Liver (tissue), 9 donors: ENCODE data around the gene RPAP2. TPM values are rescaled to one million over a fixed set of nuclear protein-coding genes. Genes with fewer than 3 reads are reported as not detected.

Source experiments
- DNase-seq: peaks from one replicate; pipeline ENCODE4 v3.0.0-alpha.2; 2017; ENCODE audit warnings: low spot score
- H3K27ac ChIP-seq, 2 donors: one replicate each; pipeline ENCODE4 v1.7.0; 2013; ENCODE audit warnings: inconsistent platforms in 2 of 2, low read length in 2 of 2, control low read depth in 1 of 2, low read depth in 1 of 2, mild to moderate bottlenecking in 1 of 2
- H3K27me3 ChIP-seq, 4 donors: one replicate each; pipeline versions ENCODE4 v1.6.1 to v1.7.0; 2013; ENCODE audit warnings: low read length in 3 of 4, inconsistent platforms in 1 of 4, mild to moderate bottlenecking in 1 of 4, moderate library complexity in 1 of 4; ENCODE audit not compliant: control insufficient read depth in 4 of 4, insufficient read depth in 4 of 4
- H3K36me3 ChIP-seq, 4 donors: one replicate each; pipeline versions ENCODE4 v1.6.1 to v1.7.0; 2013; ENCODE audit warnings: low read length in 3 of 4, mild to moderate bottlenecking in 3 of 4, low read depth in 1 of 4, moderate library complexity in 1 of 4; ENCODE audit not compliant: control insufficient read depth in 4 of 4, insufficient read depth in 3 of 4
- H3K4me1 ChIP-seq, 4 donors: one replicate each; pipeline versions ENCODE4 v1.6.1 to v1.7.0; 2013; ENCODE audit warnings: low read length in 3 of 4, mild to moderate bottlenecking in 3 of 4, moderate library complexity in 1 of 4; ENCODE audit not compliant: control insufficient read depth in 4 of 4, insufficient read depth in 4 of 4
- H3K4me3 ChIP-seq, 3 donors: one replicate each; pipeline versions ENCODE4 v1.6.1 to v1.7.0; 2013; ENCODE audit warnings: low read length in 3 of 3, control low read depth in 1 of 3, low read depth in 1 of 3, mild to moderate bottlenecking in 1 of 3
- H3K9ac ChIP-seq, 2 donors: one replicate each; pipeline ENCODE4 v1.7.0; 2013; ENCODE audit warnings: low read length in 2 of 2, mild to moderate bottlenecking in 2 of 2, moderate library complexity in 2 of 2, control low read depth in 1 of 2, low read depth in 1 of 2
- H3K9me3 ChIP-seq, 4 donors: one replicate each; pipeline versions ENCODE4 v1.6.1 to v1.7.0; 2013; ENCODE audit warnings: low read length in 3 of 4; ENCODE audit not compliant: control insufficient read depth in 4 of 4
- EGR1 ChIP-seq, 2 donors: IDR thresholded peaks; 2 replicates each; pipeline ENCODE4 v1.6.1; 2016 to 2018; ENCODE audit warnings: antibody characterized with exemption in 2 of 2, low read depth in 2 of 2
- FOXA2 ChIP-seq: IDR thresholded peaks from 2 replicates; pipeline ENCODE4 v1.6.1; 2016; ENCODE audit warnings: antibody characterized with exemption
- GABPA ChIP-seq, 2 donors: IDR thresholded peaks in 1 of 2; conservative IDR thresholded peaks in 1 of 2; 2 replicates each; pipeline ENCODE4 v1.6.1; 2016; ENCODE audit warnings: antibody characterized with exemption in 2 of 2, mild to moderate bottlenecking in 1 of 2, moderate library complexity in 1 of 2
- HNF4A ChIP-seq, 2 donors: conservative IDR thresholded peaks; 2 replicates each; pipeline ENCODE4 v1.6.1; 2016; ENCODE audit warnings: antibody characterized with exemption in 2 of 2, mild to moderate bottlenecking in 2 of 2
- HNF4G ChIP-seq: IDR thresholded peaks from 2 replicates; pipeline ENCODE4 v1.6.1; 2016; ENCODE audit warnings: antibody characterized with exemption
- JUND ChIP-seq, 2 donors: IDR thresholded peaks; 2 replicates each; pipeline ENCODE4 v1.6.1; 2016; ENCODE audit warnings: antibody characterized with exemption in 2 of 2
- NR2F2 ChIP-seq: IDR thresholded peaks from 2 replicates; pipeline ENCODE4 v1.6.1; 2016; ENCODE audit warnings: antibody characterized with exemption
- RAD21 ChIP-seq, 2 donors: IDR thresholded peaks; 2 replicates each; pipeline ENCODE4 v1.6.1; 2016; ENCODE audit warnings: antibody characterized with exemption in 2 of 2, mild to moderate bottlenecking in 2 of 2
- RXRA ChIP-seq, 2 donors: IDR thresholded peaks; 2 replicates each; pipeline ENCODE4 v1.6.1; 2017 to 2018; ENCODE audit warnings: antibody characterized with exemption in 2 of 2, mild to moderate bottlenecking in 1 of 2
- TAF1 ChIP-seq: conservative IDR thresholded peaks from 2 replicates; pipeline ENCODE4 v1.6.1; 2016; ENCODE audit warnings: antibody characterized with exemption, mild to moderate bottlenecking
- WGBS: extraction: QIAGEN DNeasy Blood & Tissue Kit; methylation state at CpG from one replicate; pipeline ENCODE4 v1.1.7; 2013; 5-methylcytosine and 5-hydroxymethylcytosine counted together
- polyA plus RNA-seq, 2 donors: library from polyadenylated mRNA; stranded (reverse) in 1 of 2; unstranded in 1 of 2; fragments of 200-250 nt in 1 of 2; fragments of >200 nt in 1 of 2; fragmentation: Nextera tagmentation in 1 of 2; extraction: Ambion mirVana in 1 of 2; gene quantifications; one replicate each; pipeline versions ENCODE4 v1.2.1 to v1.2.3, GENCODE V29; 2013 to 2015
- total RNA-seq, 2 donors: library from RNA; depleted of rRNA; stranded (reverse); fragments of >200 nt; gene quantifications; one replicate each; pipeline ENCODE4 v1.2.3, GENCODE V29; 2014
- TF ChIP-seq, protein P1 (sequence below): IDR thresholded peaks from 2 replicates; pipeline ENCODE4 v1.6.1; 2016; ENCODE audit warnings: antibody characterized with exemption
- TF ChIP-seq, protein P2 (sequence below): IDR thresholded peaks from 2 replicates; pipeline ENCODE4 v1.6.1; 2016; ENCODE audit warnings: antibody characterized with exemption, mild to moderate bottlenecking
- TF ChIP-seq, protein P3 (sequence below): IDR thresholded peaks from 2 replicates; pipeline ENCODE4 v1.6.1; 2016; ENCODE audit warnings: antibody characterized with exemption
- TF ChIP-seq, protein P4 (sequence below): fragments of 150-350 bp; IDR thresholded peaks from 2 replicates; pipeline ENCODE4 v1.5.1; 2017; ENCODE audit warnings: improper control_type of control experiment, low read depth, low read length; ENCODE audit not compliant: missing input control
- donor health status: healthy.
- donor health status: healthy.
- donor health status: healthy.
- donor health status: healthy.
- donor health status: healthy.

RPAP2 gene
- total and polyA plus RNA-seq, 4 donors: 2.7 to 8.6 (median 4.4) TPM

DNA sequence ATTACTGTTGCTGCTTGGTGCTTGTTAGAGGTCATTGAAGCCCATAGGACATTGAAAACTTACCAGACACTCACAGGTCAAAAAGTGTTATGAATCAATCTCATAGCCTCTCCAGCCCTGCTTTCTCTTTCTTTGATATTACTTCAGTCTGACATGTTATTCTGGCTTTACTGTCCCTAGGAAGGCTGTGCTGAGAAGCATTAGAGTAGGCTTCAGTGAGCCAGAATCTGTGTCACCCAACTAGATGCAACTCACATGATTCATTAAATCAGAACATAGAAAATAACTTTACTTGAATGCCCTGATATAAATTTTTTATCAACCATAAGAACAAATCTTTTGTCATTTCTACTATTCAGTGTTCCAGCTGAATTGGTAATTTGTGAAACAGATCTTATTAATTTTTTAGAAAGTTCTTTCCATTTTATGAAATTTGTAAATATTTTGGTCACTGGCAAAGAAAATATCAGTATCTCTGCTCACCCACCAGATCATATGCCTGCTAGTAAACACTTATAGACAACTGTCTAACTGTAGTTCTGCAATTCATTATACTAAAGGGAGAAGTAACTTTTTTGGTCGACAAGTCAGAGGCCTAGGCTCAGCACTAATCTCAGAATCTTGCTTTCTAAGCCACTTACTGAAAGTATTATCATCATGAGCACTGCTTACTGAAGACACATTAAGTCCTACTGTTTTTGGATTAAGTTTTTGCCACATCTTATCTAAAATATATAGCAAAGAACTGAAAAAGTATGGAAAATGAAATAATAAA, 48.2 kb downstream of the RPAP2 start:
- 90% methylated on average over 1 of the region's 1 CpG for WGBS

DNA sequence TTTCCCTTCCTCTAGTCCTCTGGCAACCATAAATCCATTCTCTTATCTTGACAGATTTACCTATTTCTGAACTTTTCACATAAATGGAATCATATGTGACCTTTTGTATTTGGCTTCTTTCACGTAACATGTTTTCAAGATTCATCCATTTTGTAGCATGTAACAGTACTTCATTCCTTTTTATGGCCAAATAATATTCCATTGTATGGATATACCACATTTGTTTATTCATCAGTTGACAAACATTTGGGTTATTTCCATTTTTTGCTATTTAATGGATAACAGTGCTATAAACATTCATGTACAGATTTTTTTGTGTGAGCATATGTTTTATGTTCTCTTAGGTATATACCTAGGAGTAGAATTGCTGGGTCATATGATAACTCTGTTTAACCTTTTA, 54.0 kb downstream of the RPAP2 start:
- no peak overlapping the region for H3K27ac ChIP-seq
- no peak overlapping the region for H3K4me3 ChIP-seq
- DNase-seq: no peak
- H3K27me3 ChIP-seq: no peaks in the 10 kb centered on the region
- WGBS: 99% methylated on average over 1 of the region's 1 CpG
- H3K4me1 ChIP-seq: peaks cover 0 to 1% (median 0%) of the 10 kb centered on the region in 4 donors
- TF ChIP-seq, protein P1, sequence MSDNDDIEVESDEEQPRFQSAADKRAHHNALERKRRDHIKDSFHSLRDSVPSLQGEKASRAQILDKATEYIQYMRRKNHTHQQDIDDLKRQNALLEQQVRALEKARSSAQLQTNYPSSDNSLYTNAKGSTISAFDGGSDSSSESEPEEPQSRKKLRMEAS: no peak
- no peak for TF ChIP-seq TAF1
- no peak for TF ChIP-seq RXRA (IDR thresholded peaks at IDR 0.05)
- no peak for TF ChIP-seq JUND (IDR thresholded peaks at IDR 0.05)
- peaks cover 3 to 9% (median 7%) of the 10 kb centered on the region in 4 donors for H3K36me3 ChIP-seq
- no peak overlapping the region for H3K9ac ChIP-seq
- no peaks in the 10 kb centered on the region for H3K9me3 ChIP-seq

More for the DNA sequence above, 48.2 kb downstream of the RPAP2 start:
- Histone ChIP-seq H3K27ac (no peak overlapping the region), H3K4me1 (no peaks in the 10 kb centered on the region), H3K36me3 (peaks cover 3 to 12% (median 9%) of the 10 kb centered on the region in 4 donors), H3K4me3 (no peak overlapping the region), H3K27me3 (no peaks in the 10 kb centered on the region), H3K9ac (no peak overlapping the region), H3K9me3 (no peaks in the 10 kb centered on the region)
- DNase-seq: no peak
- TF ChIP-seq, protein P2, sequence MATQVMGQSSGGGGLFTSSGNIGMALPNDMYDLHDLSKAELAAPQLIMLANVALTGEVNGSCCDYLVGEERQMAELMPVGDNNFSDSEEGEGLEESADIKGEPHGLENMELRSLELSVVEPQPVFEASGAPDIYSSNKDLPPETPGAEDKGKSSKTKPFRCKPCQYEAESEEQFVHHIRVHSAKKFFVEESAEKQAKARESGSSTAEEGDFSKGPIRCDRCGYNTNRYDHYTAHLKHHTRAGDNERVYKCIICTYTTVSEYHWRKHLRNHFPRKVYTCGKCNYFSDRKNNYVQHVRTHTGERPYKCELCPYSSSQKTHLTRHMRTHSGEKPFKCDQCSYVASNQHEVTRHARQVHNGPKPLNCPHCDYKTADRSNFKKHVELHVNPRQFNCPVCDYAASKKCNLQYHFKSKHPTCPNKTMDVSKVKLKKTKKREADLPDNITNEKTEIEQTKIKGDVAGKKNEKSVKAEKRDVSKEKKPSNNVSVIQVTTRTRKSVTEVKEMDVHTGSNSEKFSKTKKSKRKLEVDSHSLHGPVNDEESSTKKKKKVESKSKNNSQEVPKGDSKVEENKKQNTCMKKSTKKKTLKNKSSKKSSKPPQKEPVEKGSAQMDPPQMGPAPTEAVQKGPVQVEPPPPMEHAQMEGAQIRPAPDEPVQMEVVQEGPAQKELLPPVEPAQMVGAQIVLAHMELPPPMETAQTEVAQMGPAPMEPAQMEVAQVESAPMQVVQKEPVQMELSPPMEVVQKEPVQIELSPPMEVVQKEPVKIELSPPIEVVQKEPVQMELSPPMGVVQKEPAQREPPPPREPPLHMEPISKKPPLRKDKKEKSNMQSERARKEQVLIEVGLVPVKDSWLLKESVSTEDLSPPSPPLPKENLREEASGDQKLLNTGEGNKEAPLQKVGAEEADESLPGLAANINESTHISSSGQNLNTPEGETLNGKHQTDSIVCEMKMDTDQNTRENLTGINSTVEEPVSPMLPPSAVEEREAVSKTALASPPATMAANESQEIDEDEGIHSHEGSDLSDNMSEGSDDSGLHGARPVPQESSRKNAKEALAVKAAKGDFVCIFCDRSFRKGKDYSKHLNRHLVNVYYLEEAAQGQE: no peak
- no peak for TF ChIP-seq NR2F2
- no peak for TF ChIP-seq GABPA (IDR thresholded peaks at IDR 0.05 in 1 of 2, conservative IDR thresholded peaks at IDR 0.05 in 1 of 2)
- TF ChIP-seq TAF1: no peak
- TF ChIP-seq RXRA (IDR thresholded peaks at IDR 0.05): no peak
- TF ChIP-seq FOXA2: no peak
- TF ChIP-seq, protein P3, sequence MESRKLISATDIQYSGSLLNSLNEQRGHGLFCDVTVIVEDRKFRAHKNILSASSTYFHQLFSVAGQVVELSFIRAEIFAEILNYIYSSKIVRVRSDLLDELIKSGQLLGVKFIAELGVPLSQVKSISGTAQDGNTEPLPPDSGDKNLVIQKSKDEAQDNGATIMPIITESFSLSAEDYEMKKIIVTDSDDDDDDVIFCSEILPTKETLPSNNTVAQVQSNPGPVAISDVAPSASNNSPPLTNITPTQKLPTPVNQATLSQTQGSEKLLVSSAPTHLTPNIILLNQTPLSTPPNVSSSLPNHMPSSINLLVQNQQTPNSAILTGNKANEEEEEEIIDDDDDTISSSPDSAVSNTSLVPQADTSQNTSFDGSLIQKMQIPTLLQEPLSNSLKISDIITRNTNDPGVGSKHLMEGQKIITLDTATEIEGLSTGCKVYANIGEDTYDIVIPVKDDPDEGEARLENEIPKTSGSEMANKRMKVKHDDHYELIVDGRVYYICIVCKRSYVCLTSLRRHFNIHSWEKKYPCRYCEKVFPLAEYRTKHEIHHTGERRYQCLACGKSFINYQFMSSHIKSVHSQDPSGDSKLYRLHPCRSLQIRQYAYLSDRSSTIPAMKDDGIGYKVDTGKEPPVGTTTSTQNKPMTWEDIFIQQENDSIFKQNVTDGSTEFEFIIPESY: no peak
- TF ChIP-seq HNF4G: no peak
- TF ChIP-seq, protein P1: no peak
- TF ChIP-seq HNF4A (conservative IDR thresholded peaks at IDR 0.05): no peak
- TF ChIP-seq RAD21 (IDR thresholded peaks at IDR 0.05): no peak
- TF ChIP-seq, protein P4, sequence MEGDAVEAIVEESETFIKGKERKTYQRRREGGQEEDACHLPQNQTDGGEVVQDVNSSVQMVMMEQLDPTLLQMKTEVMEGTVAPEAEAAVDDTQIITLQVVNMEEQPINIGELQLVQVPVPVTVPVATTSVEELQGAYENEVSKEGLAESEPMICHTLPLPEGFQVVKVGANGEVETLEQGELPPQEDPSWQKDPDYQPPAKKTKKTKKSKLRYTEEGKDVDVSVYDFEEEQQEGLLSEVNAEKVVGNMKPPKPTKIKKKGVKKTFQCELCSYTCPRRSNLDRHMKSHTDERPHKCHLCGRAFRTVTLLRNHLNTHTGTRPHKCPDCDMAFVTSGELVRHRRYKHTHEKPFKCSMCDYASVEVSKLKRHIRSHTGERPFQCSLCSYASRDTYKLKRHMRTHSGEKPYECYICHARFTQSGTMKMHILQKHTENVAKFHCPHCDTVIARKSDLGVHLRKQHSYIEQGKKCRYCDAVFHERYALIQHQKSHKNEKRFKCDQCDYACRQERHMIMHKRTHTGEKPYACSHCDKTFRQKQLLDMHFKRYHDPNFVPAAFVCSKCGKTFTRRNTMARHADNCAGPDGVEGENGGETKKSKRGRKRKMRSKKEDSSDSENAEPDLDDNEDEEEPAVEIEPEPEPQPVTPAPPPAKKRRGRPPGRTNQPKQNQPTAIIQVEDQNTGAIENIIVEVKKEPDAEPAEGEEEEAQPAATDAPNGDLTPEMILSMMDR: no peak
- no peak for TF ChIP-seq EGR1 (IDR thresholded peaks at IDR 0.05; ENCODE audit: low read depth in 2 of 2)
- no peak for TF ChIP-seq JUND (IDR thresholded peaks at IDR 0.05)
